Smooth muscle cell (in vitro differentiated cells): ENCODE data around the gene SMARCD3. TPM values are rescaled to one million over a fixed set of nuclear protein-coding genes. Genes with fewer than 3 reads are reported as not detected.
A peak's percentile ranks its signal among the peaks of the same experiment; 100 is the strongest.

Experiments
- DNase-seq: peaks from one replicate; lab custom pipeline; 2025; ENCODE audit not compliant: unreplicated experiment; lab: John Stamatoyannopoulos, UW
- H2AFZ ChIP-seq: fragments of 200-600 bp; sonication (generic); 2 replicates; pipeline ENCODE4 v1.6.0; 2016; ENCODE audit warnings: antibody characterized with exemption, low read depth, mild to moderate bottlenecking
- H3F3A ChIP-seq: fragments of 200-600 bp; sonication (generic); 2 replicates; pipeline ENCODE4 v1.6.0; 2017; ENCODE audit warnings: antibody characterized with exemption, low read depth
- H3K27ac ChIP-seq: fragments of 200-600 bp; sonication (generic); 2 replicates; pipeline ENCODE4 v1.5.1; 2016; ENCODE audit warnings: low read depth, mild to moderate bottlenecking
- H3K27me3 ChIP-seq: fragments of 200-600 bp; sonication (generic); 2 replicates; pipeline ENCODE4 v1.6.1; 2016; ENCODE audit warnings: low read depth, mild to moderate bottlenecking
- H3K36me3 ChIP-seq: fragments of 200-600 bp; sonication (generic); 2 replicates; pipeline ENCODE4 v1.5.1; 2016; ENCODE audit warnings: low read depth
- H3K4me1 ChIP-seq: fragments of 200-600 bp; sonication (generic); 2 replicates; pipeline ENCODE4 v1.5.1; 2016; ENCODE audit warnings: low read depth
- H3K4me2 ChIP-seq: fragments of 200-600 bp; sonication (generic); 2 replicates; pipeline ENCODE4 v1.6.0; 2016; ENCODE audit warnings: mild to moderate bottlenecking
- H3K4me3 ChIP-seq: fragments of 200-600 bp; sonication (generic); 2 replicates; pipeline ENCODE4 v1.5.1; 2016; ENCODE audit warnings: mild to moderate bottlenecking
- H3K79me2 ChIP-seq: fragments of 200-600 bp; sonication (generic); 2 replicates; pipeline ENCODE4 v1.6.0; 2016; ENCODE audit warnings: low read depth, mild to moderate bottlenecking
- H3K9ac ChIP-seq: fragments of 200-600 bp; sonication (generic); 2 replicates; pipeline ENCODE4 v1.6.0; 2016; ENCODE audit warnings: low read depth
- H3K9me3 ChIP-seq: fragments of 200-600 bp; sonication (generic); replicated peaks from 2 replicates; pipeline ENCODE4 v1.5.1; 2016; ENCODE audit warnings: low read depth
- H4K20me1 ChIP-seq: fragments of 200-600 bp; sonication (generic); 2 replicates; pipeline ENCODE4 v1.6.0; 2016; ENCODE audit warnings: low read depth
- WGBS: methylation state at CpG from one replicate; pipeline ENCODE4 v1.1.7; 2016; ENCODE audit warnings: low lambda C conversion rate; 5-methylcytosine and 5-hydroxymethylcytosine counted together
- polyA plus RNA-seq: library from polyadenylated mRNA; unstranded; fragments of >200 nt; fragmentation: Nextera tagmentation; extraction: Ambion mirVana; gene quantifications from 2 replicates; pipeline ENCODE4 v1.2.1, GENCODE V29; 2016
- total RNA-seq: library from RNA; depleted of rRNA; stranded (reverse); fragments of >200 nt; gene quantifications from 2 replicates; pipeline ENCODE4 v1.2.3, GENCODE V29; 2014
- TF ChIP-seq, protein P1 (sequence below): fragments of 200-600 bp; sonication (generic); IDR thresholded peaks from 2 replicates; pipeline ENCODE4 v1.5.1; 2017; ENCODE audit warnings: borderline replicate concordance, mild to moderate bottlenecking, antibody characterized with exemption; ENCODE audit not compliant: insufficient read depth, poor library complexity, severe bottlenecking

Gene SMARCD3
- total and polyA plus RNA-seq, 2 experiments from 2014 or later, result 44.4 to 58.1 TPM

- no peaks in the 10 kb centered on the region for H3K27me3 ChIP-seq
- 50% methylated on average over 14 of the region's 17 CpGs for WGBS
- no peaks in the 10 kb centered on the region for H3F3A ChIP-seq
- H3K79me2 ChIP-seq, result peaks cover 1% of the 10 kb centered on the region
- H3K27ac ChIP-seq, result peak overlapping the region; percentile 78
- H2AFZ ChIP-seq, result peak overlapping the region; percentile 90
- no peak overlapping the region for H3K9ac ChIP-seq
- H3K4me3 ChIP-seq, result peak overlapping the region; percentile 90
- H3K9me3 ChIP-seq, result no peaks in the 10 kb centered on the region
- H3K4me1 ChIP-seq, result peaks cover 39% of the 10 kb centered on the region
- DNase-seq, result no peak
- H3K4me2 ChIP-seq, result peak overlapping the region; percentile 99
- TF ChIP-seq, protein P1, sequence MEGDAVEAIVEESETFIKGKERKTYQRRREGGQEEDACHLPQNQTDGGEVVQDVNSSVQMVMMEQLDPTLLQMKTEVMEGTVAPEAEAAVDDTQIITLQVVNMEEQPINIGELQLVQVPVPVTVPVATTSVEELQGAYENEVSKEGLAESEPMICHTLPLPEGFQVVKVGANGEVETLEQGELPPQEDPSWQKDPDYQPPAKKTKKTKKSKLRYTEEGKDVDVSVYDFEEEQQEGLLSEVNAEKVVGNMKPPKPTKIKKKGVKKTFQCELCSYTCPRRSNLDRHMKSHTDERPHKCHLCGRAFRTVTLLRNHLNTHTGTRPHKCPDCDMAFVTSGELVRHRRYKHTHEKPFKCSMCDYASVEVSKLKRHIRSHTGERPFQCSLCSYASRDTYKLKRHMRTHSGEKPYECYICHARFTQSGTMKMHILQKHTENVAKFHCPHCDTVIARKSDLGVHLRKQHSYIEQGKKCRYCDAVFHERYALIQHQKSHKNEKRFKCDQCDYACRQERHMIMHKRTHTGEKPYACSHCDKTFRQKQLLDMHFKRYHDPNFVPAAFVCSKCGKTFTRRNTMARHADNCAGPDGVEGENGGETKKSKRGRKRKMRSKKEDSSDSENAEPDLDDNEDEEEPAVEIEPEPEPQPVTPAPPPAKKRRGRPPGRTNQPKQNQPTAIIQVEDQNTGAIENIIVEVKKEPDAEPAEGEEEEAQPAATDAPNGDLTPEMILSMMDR, result no peak
- no peaks in the 10 kb centered on the region for H4K20me1 ChIP-seq
- no peaks in the 10 kb centered on the region for H3K36me3 ChIP-seq
Measured at GRCh38 chr7:151252961-151253711, 4.6 kb upstream of the SMARCD3 start.

- H3K27me3 ChIP-seq, result no peaks in the 10 kb centered on the region
- no peak for DNase-seq
- no peaks in the 10 kb centered on the region for H4K20me1 ChIP-seq
- H3K27ac ChIP-seq, result peak overlapping the region; percentile 78
- peak overlapping the region; percentile 90 for H3K4me3 ChIP-seq
- WGBS, result 18% methylated on average over 9 of the region's 9 CpGs
- H3K9me3 ChIP-seq, result no peaks in the 10 kb centered on the region
- peaks cover 7% of the 10 kb centered on the region for H3K79me2 ChIP-seq
- H3K4me1 ChIP-seq, result peaks cover 39% of the 10 kb centered on the region
- no peaks in the 10 kb centered on the region for H3K36me3 ChIP-seq
- H2AFZ ChIP-seq, result peak overlapping the region; percentile 90
- H3K4me2 ChIP-seq, result peak overlapping the region; percentile 99
- TF ChIP-seq, protein P1, result no peak
- peak overlapping the region; percentile 86 for H3K9ac ChIP-seq
- no peaks in the 10 kb centered on the region for H3F3A ChIP-seq
Measured at GRCh38 chr7:151252561-151252835, 4.0 kb upstream of the SMARCD3 start.

- H3K4me2 ChIP-seq, result peak overlapping the region; percentile 99
- H3K79me2 ChIP-seq, result peaks cover 11% of the 10 kb centered on the region
- no peaks in the 10 kb centered on the region for H3K27me3 ChIP-seq
- H3F3A ChIP-seq, result no peaks in the 10 kb centered on the region
- peak overlapping the region; percentile 90 for H2AFZ ChIP-seq
- peaks cover 4% of the 10 kb centered on the region for H4K20me1 ChIP-seq
- H3K4me3 ChIP-seq, result peak overlapping the region; percentile 90
- no peaks in the 10 kb centered on the region for H3K36me3 ChIP-seq
- peak overlapping the region; percentile 86 for H3K9ac ChIP-seq
- peak; percentile 53 for DNase-seq
- no peaks in the 10 kb centered on the region for H3K9me3 ChIP-seq
- H3K4me1 ChIP-seq, result peaks cover 39% of the 10 kb centered on the region
- TF ChIP-seq, protein P1, result no peak
- 2% methylated on average over 13 of the region's 79 CpGs for WGBS
- H3K27ac ChIP-seq, result peak overlapping the region; percentile 89
Measured at GRCh38 chr7:151251689-151252560, 3.4 kb upstream of the SMARCD3 start.
